Measurements from ENCODE around the gene ARL3.

GRCh38 chr10:102720775-102721301 is 6.6 kb upstream of the ARL3 start:
- TF ChIP-seq CTCF (IDR thresholded peaks at IDR 0.05; ENCODE audit: insufficient read depth, low read depth, low read length) = no peak
- TF ChIP-seq EZH2 (IDR thresholded peaks at IDR 0.05; ENCODE audit: insufficient read depth, low read length) = no peak

All from astrocyte (in vitro differentiated cells and primary cell).